Right lung (tissue), 10 donors: ENCODE data around the gene MAGEB6. TPM values are rescaled to one million over a fixed set of nuclear protein-coding genes. Genes with fewer than 3 reads are reported as not detected.
"Not testable (repeated sequence)": the region's sequence is repeated elsewhere in the genome, so short reads cannot be mapped to it uniquely, and the experiment has no call there.

Experiments used
- DNase-seq, 2 donors: peaks; one replicate each; pipeline ENCODE4 v3.0.0-alpha.2; 2013
- long read RNA-seq, 8 donors: transcript quantifications; one replicate each; lab custom pipeline, GENCODE V29; 2026
- polyA plus RNA-seq, 5 donors: library from polyadenylated mRNA; unstranded; fragments of 120-200 nt; gene quantifications; one replicate each; pipeline versions ENCODE4 v1.2.1 to v1.2.3, GENCODE V29; 2013; ENCODE audit warnings: inconsistent platforms in 1 of 5, low replicate concordance in 1 of 5; ENCODE audit not compliant: insufficient read length in 5 of 5, insufficient read depth in 1 of 5

MAGEB6 gene, protein sequence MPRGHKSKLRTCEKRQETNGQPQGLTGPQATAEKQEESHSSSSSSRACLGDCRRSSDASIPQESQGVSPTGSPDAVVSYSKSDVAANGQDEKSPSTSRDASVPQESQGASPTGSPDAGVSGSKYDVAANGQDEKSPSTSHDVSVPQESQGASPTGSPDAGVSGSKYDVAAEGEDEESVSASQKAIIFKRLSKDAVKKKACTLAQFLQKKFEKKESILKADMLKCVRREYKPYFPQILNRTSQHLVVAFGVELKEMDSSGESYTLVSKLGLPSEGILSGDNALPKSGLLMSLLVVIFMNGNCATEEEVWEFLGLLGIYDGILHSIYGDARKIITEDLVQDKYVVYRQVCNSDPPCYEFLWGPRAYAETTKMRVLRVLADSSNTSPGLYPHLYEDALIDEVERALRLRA
- not detected for polyA plus RNA-seq
- long read RNA-seq, donor 1 = 0 reads
- long read RNA-seq, donor 2 = 0 reads
- long read RNA-seq, donor 3 = 0 reads
- long read RNA-seq, donor 4 = 0 reads
- long read RNA-seq, donor 5 = 0 reads
- long read RNA-seq, donor 6 = 0 reads
- long read RNA-seq, donor 7 = 0 reads
- long read RNA-seq, donor 8 = 0 reads

DNA sequence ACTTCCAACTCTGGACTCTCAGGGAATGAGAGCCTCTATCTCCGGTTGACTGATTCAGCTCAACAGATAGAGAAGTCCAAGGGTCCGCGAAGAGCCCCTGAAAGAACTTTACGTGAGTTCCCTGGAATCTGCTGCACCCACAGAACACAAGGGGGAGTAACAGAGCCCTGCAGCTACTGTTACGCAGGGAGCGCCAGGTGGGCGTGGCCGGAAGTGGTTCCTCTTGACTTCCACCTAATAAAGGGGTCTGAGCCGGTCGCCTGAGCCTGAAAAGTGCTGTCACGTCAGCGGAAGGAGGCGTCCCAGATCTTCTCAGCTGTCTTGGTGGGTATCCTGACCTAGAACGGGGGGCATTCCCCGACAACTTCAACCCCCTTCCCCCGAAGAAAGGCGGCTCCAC is at the start of gene MAGEB6:
Gene MAGEB6 (plus strand): TSS at position 237 of the 400 bp plus-strand sequence. CDS start 1,407 bp downstream, outside the sequence.
- DNase-seq = no peak

DNA sequence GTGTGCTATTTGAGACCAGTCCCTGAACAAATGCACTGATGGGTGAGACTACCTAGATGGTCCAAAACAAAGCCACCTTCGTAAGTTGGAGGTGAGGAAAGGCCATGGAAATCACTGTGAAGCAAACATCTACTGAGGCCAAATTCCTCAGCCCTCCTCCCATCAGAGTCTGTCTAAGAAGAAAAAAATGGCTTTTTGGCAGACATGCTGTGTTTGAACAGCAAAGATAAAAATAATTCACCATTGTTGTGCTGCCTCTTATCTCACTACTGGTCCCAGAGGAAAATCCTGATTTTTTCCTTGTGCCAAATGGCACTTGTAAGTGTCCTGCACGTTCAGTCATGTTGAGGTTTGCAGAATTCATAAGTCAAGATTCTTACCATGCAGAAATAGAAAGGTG is 46.2 kb upstream of the MAGEB6 start:
- no peak for DNase-seq

DNA sequence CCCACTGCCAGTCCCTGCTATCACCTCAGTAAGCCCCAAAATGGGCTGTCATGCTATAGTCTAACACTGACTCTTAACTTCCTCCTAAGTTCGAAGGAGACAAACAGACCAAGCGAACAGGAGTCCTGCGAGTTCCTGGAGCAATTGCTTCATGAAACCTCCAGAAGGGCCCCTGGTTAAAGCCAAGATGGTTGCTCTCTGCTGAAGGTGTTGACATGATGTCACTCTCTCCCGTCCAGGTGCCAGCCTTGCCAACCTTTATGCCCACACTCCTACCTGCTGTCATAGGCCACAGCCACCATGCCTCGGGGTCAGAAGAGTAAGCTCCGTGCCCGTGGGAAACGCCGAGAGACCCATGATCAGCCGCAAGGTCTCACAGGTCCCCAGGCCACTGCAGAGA is 31.9 kb upstream of the MAGEB6 start, which contains the start of gene MAGEB6B:
Gene MAGEB6B (plus strand): TSS at position 301 of the 400 bp plus-strand sequence. CDS start 0 bp downstream, at position 301.
- no peak for DNase-seq

GRCh38 chrX:26203561-26203960 is 11.3 kb downstream of the MAGEB6 start:
- DNase-seq = no peak

DNA sequence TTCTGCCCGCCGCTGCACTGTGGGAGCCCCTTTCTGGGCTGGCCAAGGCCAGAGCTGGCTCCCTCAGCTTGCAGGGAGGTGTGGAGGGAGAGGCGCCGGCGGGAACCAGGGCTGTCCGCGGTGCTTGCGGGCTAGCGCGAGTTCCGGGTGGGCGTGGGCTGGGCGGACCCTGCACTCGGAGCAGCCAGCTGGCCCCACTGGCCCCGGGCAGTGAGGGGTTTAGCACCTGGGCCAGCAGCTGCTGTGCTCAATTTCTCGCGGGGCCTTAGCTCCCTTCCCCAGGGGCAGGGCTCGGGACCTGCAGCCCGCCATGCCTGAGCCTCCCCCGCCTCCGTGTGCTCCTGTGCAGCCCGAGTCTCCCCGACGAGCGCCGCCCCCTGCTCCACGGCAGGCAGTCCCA is 12.5 kb downstream of the MAGEB6 start:
- DNase-seq = not testable (repeated sequence)

GRCh38 chrX:26208012-26208411 is 15.8 kb downstream of the MAGEB6 start:
- DNase-seq = no peak

GRCh38 chrX:26215869-26216268 is 23.6 kb downstream of the MAGEB6 start, which contains the start of gene MAGEB5:
Gene MAGEB5 (plus strand): TSS chrX:26216169. CDS start chrX:26217302, 1,133 bp downstream.
- DNase-seq = no peak

DNA sequence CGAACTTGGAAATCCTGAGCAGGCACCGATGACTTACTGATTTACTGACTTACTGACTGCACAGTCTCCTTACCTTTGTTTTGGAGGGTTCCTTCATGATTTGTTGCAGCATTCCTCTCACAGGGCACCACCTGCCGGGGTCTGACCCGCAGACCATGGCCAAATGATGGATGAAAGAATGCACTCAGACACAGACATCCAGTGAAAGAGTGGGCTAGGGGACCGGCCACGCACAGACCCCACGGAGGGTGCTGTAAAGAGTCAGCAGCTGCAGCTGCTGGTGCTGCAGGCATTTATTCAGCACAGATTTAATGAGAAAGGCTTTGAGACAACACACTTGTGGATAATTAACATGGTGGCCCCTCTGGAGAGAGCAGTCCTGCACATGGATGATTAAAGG is 27.1 kb downstream of the MAGEB6 start:
- no peak for DNase-seq

GRCh38 chrX:26234177-26234576 is 41.9 kb downstream of the MAGEB6 start:
- no peak for DNase-seq

Other genes with a start within 250 kb of the MAGEB6 start
- gene MAGEB18, start 54.1 kb upstream of the MAGEB6 start, polyA plus RNA-seq = not detected
- gene MAGEB6B, start 31.8 kb upstream of the MAGEB6 start, polyA plus RNA-seq = not detected
- gene MAGEB5, start 23.7 kb downstream of the MAGEB6 start, polyA plus RNA-seq = not detected